AG10803 (cell line): Measurements from ENCODE around the gene PCNX3.

ENCODE experiments used
- DNase-seq: peaks from one replicate; pipeline ENCODE4 v3.0.0; 2010; ENCODE audit warnings: low read depth
- H3K4me3 ChIP-seq: 2 replicates; pipeline ENCODE4 v1.5.1; 2011; ENCODE audit warnings: mild to moderate bottlenecking, low read length, control low read depth
- CTCF ChIP-seq: conservative IDR thresholded peaks from 2 replicates; pipeline ENCODE4 v1.5.1; 2011; ENCODE audit warnings: mild to moderate bottlenecking, low read length, control low read depth, inconsistent platforms

The PCNX3 gene

DNA sequence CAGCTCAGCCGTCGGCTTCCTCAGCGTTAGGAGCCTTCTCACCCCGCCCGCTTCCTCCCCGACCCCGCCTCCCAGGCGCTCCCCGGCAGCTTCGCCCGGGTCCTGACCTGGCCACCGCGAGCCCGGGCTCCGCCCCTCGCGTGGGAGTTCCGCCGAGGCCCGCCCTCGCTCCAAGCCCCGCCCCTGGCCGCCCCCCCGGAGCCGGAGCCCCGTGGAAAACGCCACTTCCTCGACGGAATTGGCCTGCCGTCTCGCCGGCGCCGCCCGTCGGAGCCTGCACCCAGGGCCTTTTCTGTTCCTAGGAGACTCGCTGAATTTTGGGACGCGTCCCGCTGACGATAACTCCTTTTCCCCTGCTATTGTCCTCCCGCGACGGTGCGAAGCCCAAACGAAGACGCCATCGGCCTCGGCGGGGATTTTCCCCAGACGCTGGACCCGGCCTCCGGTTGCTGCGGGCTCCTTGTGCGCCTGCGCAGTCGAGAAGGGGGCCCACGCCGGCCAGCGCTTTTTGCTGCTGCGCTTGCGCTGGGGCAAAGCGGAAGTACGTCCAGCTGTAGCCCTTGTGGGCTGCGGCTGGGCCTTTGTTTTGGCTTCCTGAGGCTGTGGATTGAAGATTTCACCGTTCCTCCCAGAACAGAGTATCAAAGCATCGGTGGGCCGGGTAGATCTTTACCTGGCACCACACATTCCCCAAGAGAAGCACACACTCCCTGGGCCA lies 37.1 kb downstream of the PCNX3 start:
- no peak for TF ChIP-seq CTCF
- DNase-seq = peak; percentile 93
- peak overlapping the region; percentile 69 for H3K4me3 ChIP-seq

DNA sequence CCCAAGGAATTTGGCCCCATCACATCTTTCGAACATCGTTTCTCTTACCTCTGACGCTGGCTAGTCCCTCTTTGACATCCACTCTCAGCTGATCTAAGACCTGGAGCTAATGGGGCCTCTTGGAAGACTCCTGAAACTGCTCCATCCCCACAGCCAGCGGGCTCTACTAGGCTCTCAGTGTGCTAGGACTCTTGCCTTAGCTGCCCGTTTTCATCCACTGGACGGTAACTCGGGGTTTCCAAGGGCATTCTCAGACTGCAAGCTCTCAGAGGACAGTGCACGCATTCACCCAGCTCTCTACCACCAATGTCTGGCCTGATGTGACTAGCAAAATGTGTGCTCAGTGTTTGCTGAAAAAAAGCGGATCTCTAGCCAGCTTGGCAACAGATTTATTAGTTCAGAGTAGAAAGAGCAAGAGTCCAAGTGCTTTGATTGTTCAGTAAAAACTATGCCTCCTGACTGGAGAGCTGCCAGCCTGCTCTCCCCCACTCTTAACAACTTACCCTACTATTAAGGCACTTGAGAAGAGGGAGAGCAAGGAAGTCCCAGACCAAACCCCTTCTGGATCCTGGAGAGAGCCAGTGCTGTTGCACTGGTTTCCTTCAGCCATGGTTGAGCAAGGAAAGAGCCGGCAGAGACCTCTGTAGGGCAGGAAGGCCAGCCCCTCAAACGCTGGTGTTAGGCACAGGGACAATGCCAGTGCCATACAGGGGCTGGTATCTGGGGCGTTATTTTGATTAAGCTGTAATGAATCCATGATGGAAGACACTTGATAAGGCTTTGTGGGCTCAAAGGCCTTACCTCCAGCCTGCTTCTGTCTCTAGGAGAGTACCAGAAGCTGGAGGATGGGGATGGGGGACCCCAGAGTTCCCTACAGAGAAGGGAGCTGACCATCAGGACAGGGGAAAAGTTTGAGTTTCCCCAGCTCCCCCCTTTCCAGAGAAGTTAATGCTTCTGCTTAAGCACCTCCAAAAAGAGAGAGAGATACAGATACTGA lies 38.0 kb downstream of the PCNX3 start:
- no peak for DNase-seq
- no peak for TF ChIP-seq CTCF
- peak overlapping the region; percentile 69 for H3K4me3 ChIP-seq

DNA sequence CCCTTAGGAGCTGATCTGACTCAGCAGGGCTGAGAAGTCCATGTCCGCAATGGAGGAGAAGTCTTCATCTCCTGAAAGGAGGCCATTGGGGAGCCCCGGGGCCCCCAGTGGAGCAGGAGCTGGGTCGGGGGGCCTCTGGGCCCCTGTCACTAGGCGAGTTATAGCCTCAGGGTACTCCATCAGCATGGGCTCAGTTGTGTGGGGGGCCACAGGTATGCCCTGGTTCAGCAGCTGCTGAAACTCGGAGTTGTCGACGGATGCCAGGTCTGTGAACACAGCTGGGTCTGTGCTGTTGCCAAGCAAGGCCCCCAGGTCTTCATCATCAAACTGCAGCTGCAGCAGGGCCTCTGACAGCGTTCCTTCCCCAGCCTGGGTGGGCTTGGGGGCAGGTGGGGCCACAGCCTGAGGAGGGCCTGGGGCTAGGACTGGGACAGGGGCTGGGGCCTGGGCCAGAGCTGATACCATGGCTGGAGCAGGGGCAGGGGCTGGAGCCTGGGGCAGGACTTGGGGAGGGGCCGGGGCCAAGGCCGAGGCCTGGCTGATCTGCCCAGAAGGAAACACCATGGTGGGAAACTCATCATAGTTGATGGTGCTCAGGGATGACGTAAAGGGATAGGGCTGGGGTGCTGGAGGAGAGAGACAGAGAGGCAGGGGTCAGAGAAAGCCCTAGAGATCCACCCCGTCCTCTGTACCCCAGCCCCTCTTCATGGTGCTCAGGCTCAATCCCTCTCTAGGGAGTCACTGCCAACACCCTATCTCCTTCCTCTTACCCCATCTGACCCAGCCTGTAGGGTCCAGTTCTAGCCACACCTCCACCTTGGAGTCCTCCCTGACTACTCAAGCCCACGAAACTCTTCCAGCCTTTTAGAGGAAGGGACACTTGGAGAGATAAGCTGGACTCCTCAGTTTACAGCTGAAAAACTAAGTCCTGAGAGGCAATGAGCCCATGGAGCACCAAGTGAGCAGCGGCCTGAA lies 39.1 kb downstream of the PCNX3 start:
- no peak for DNase-seq
- TF ChIP-seq CTCF = no peak
- no peak overlapping the region for H3K4me3 ChIP-seq

DNA sequence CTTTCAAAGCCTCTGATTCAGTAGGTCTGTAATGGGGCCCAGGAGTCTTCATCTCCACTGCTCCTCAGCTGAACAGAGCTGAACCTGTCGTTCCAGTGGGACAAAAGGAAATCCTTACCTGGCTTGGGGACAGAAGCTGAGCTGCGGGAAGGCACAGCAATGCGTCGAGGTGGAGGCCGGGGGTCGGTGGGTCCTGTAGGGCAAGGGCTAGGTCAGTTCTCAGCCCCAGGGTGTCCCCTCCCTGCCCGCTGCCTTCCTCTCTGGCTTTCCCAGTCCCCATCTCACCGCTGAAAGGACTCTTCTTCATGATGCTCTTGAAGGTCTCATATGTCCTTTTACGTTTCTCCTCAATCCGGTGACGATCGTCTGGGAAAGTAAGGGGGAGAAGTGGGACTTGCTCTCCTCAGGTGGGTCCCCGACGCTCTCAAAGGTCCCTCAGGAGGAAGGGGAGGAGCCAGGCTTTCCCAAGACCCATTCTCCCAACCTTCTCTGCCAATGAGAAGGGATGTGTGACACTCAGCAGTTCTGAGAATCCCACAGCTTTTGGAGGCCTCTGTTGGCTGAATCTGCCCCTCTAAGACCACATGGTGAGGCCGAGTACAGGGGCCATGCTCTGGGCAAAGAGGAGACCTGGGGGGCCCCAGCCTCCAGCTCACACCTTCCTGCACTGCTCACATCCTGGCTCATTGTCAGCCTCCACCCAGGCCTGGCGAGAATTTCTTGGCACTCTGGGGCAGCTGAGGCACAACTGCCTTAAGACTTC lies 40.2 kb downstream of the PCNX3 start:
- no peak overlapping the region for H3K4me3 ChIP-seq
- TF ChIP-seq CTCF = no peak
- DNase-seq = no peak

- no peak for TF ChIP-seq CTCF
- no peak overlapping the region for H3K4me3 ChIP-seq
- DNase-seq = no peak
Measured at GRCh38 chr11:65657426-65657825, 41.9 kb downstream of the PCNX3 start.
